Measurements from ENCODE around the gene TAOK3. TPM values are rescaled to one million over a fixed set of nuclear protein-coding genes. Genes with fewer than 3 reads are reported as not detected.

The TAOK3 gene
- total and polyA plus RNA-seq, 2 of the 4 experiments (the other 2 are of a cell fraction) = 26.3 to 54.5 TPM

DNA sequence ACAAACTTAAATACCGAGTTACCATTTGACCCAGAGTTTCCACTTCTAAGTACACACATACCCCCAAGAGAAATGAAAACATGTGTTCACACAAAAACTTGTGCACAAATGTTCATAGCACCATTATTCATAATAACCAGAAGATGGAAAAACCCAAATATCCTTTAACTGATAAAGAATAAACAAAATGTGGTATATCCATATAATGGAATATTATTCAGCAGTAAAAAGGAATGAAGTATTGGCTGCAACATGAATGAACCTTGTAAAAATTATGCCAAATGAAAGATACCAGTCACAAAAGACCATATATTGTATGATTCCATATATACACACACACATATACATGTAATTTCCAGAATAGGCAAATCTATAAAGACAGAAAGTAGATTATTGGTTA is 116.4 kb downstream of the TAOK3 start:
- H3K23ac ChIP-seq (ENCODE audit: low read depth, low read length) = no peak overlapping the region
- 0 out of 2 replicates have a peak, but pooled peaks cover 3% of the 10 kb centered on the region for H3K9me1 ChIP-seq (ENCODE audit: insufficient read depth, low read length)
- dilution Hi-C loops (cut with HindIII; ENCODE audit: low sequenced_read_pairs, unreplicated experiment) = no loop called here
- H3K18ac ChIP-seq (ENCODE audit: low read depth, low read length) = no peak overlapping the region
- no peak overlapping the region for H3K27ac ChIP-seq (ENCODE audit: insufficient read depth, low read length)
- H4K91ac ChIP-seq (ENCODE audit: insufficient read depth, low read depth, low read length) = no peak overlapping the region
- no peaks in the 10 kb centered on the region; the same call in 1 of the 2 replicates for H4K20me1 ChIP-seq (ENCODE audit: insufficient read depth, low read length)
- H3K36me3 ChIP-seq (ENCODE audit: control insufficient read depth, insufficient read depth, low read length) = peaks cover 8% of the 10 kb centered on the region; the same call in 1 of the 2 replicates
- CTCF ChIA-PET = no interaction called here
- no peaks in the 10 kb centered on the region for H3K27me3 ChIP-seq (ENCODE audit: control insufficient read depth, insufficient read depth, low read length)
- POLR2A ChIA-PET (ENCODE audit: unreplicated experiment) = no interaction called here
- no peak overlapping the region for H3K4me3 ChIP-seq (ENCODE audit: insufficient read depth, low read depth, low read length)
- H3K4me2 ChIP-seq (ENCODE audit: low read depth, low read length) = no peak overlapping the region
- intact Hi-C loops (cut with micrococcal nuclease) = no loop called here
- no peak overlapping the region for H3K14ac ChIP-seq (replicated peaks; ENCODE audit: low read depth, low read length)
- no peak overlapping the region for H4K5ac ChIP-seq (ENCODE audit: low read depth, low read length)
- H2AK9ac ChIP-seq (replicated peaks; ENCODE audit: low read depth, low read length, poor library complexity) = no peak overlapping the region
- ATAC-seq (ENCODE audit: low read depth) (no peak), DNase-seq (no peak)
- no peak overlapping the region for H2AK5ac ChIP-seq (ENCODE audit: low read depth, low read length)
- BruUV-seq (replicated peaks) = no TSS peak
- no peak overlapping the region for H2BK5ac ChIP-seq (ENCODE audit: low read depth, low read length, poor library complexity, severe bottlenecking)
- TF ChIP-seq MAFK (IDR thresholded peaks at IDR 0.05; ENCODE audit: low read depth, low read length) = no peak
- no peak for TF ChIP-seq MXI1 (IDR thresholded peaks at IDR 0.05; ENCODE audit: borderline replicate concordance, low read depth, low read length)
- no peak for TF ChIP-seq SMC3 (IDR thresholded peaks at IDR 0.05; ENCODE audit: low read depth, low read length)
- TF ChIP-seq, protein P1, sequence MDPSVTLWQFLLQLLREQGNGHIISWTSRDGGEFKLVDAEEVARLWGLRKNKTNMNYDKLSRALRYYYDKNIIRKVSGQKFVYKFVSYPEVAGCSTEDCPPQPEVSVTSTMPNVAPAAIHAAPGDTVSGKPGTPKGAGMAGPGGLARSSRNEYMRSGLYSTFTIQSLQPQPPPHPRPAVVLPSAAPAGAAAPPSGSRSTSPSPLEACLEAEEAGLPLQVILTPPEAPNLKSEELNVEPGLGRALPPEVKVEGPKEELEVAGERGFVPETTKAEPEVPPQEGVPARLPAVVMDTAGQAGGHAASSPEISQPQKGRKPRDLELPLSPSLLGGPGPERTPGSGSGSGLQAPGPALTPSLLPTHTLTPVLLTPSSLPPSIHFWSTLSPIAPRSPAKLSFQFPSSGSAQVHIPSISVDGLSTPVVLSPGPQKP (IDR thresholded peaks at IDR 0.05; ENCODE audit: borderline replicate concordance, low read depth, low read length) = no peak
- TF ChIP-seq BHLHE40 (IDR thresholded peaks at IDR 0.05; ENCODE audit: low read depth, low read length) = no peak
- no peak for TF ChIP-seq RCOR1 (IDR thresholded peaks at IDR 0.05; ENCODE audit: insufficient replicate concordance, low read length)
- no peak overlapping the region for H2BK120ac ChIP-seq (ENCODE audit: low read depth, low read length)
- H3K4me1 ChIP-seq (ENCODE audit: control insufficient read depth, insufficient read depth, low read length) = peaks cover 3% of the 10 kb centered on the region
- no peak overlapping the region for H2BK15ac ChIP-seq (ENCODE audit: low read depth, low read length)
- peaks cover 10 to 30% of the 10 kb centered on the region in 2 experiments; a peak in 3 of 4 replicates for H3K79me1 ChIP-seq (ENCODE audit: low read depth in 1 of 2, low read length in 2 of 2)
- no peaks in the 10 kb centered on the region for H3K9me3 ChIP-seq (ENCODE audit: control insufficient read depth, insufficient read depth, low read length)
- in situ Hi-C loops (cut with MboI; ENCODE audit: low sequenced_read_pairs) = no loop called here
- H2AFZ ChIP-seq (replicated peaks; ENCODE audit: low read length, poor library complexity) = no peak overlapping the region
- no peak overlapping the region for H3K4ac ChIP-seq (ENCODE audit: low read depth, low read length)
- H4K8ac ChIP-seq (ENCODE audit: low read depth in 2 of 2, low read length in 2 of 2) = no peak overlapping the region
- WGBS, 2 experiments (ENCODE audit: extremely low coverage in 2 of 2, insufficient read length in 1 of 2) = no CpG with 5 or more reads among the region's 1 CpG
- no peak overlapping the region for H2BK20ac ChIP-seq (ENCODE audit: low read depth, low read length)
- no peak overlapping the region for H3K9ac ChIP-seq (ENCODE audit: low read depth, low read length)
- no peak overlapping the region for H3K56ac ChIP-seq (ENCODE audit: extremely low read depth, insufficient read depth, low read length)
